Medulla oblongata (tissue), 1 donor: ENCODE data around the gene MINDY4.

Experiments used
- DNase-seq: peaks from one replicate; pipeline ENCODE4 v3.0.0-alpha.2; 2015; ENCODE audit errors: extremely low spot score

MINDY4 gene

GRCh38 chr7:30775992-30776391 is 4.8 kb downstream of the MINDY4 start:
- DNase-seq: no peak

GRCh38 chr7:30776971-30777370 is 5.8 kb downstream of the MINDY4 start:
- no peak for DNase-seq

- no peak for DNase-seq
Measured at GRCh38 chr7:30778255-30779025, 7.2 kb downstream of the MINDY4 start.

GRCh38 chr7:30779574-30779973 is 8.4 kb downstream of the MINDY4 start:
- no peak for DNase-seq

GRCh38 chr7:30780941-30781340 is 9.7 kb downstream of the MINDY4 start:
- DNase-seq: peak; percentile 34

- no peak for DNase-seq
Measured at GRCh38 chr7:30782690-30783089, 11.5 kb downstream of the MINDY4 start.

GRCh38 chr7:30785786-30786185 is 14.6 kb downstream of the MINDY4 start:
- DNase-seq: no peak

- no peak for DNase-seq
Measured at GRCh38 chr7:30787486-30787885, 16.3 kb downstream of the MINDY4 start.

- DNase-seq: no peak
Measured at GRCh38 chr7:30788640-30789333, 17.6 kb downstream of the MINDY4 start.

- no peak for DNase-seq
Measured at GRCh38 chr7:30789334-30789711, 18.1 kb downstream of the MINDY4 start.

- DNase-seq: no peak
Measured at GRCh38 chr7:30790356-30790755, 19.1 kb downstream of the MINDY4 start.

GRCh38 chr7:30791114-30791513 is 19.9 kb downstream of the MINDY4 start:
- no peak for DNase-seq

- DNase-seq: no peak
Measured at GRCh38 chr7:30795161-30795948, 24.1 kb downstream of the MINDY4 start.

- DNase-seq: no peak
Measured at GRCh38 chr7:30796105-30796869, 25.1 kb downstream of the MINDY4 start.

- no peak for DNase-seq
Measured at GRCh38 chr7:30797176-30798040, 26.2 kb downstream of the MINDY4 start.

- DNase-seq: no peak
Measured at GRCh38 chr7:30799206-30799975, 28.2 kb downstream of the MINDY4 start.

- no peak for DNase-seq
Measured at GRCh38 chr7:30799976-30800661, 28.9 kb downstream of the MINDY4 start.

- peak; percentile 94 for DNase-seq
Measured at GRCh38 chr7:30800785-30801252, 29.6 kb downstream of the MINDY4 start.

- no peak for DNase-seq
Measured at GRCh38 chr7:30802812-30803211, 31.6 kb downstream of the MINDY4 start.
